Ishikawa (cell line): ENCODE data around the gene ESYT2.

Source experiments
- CEBPB ChIP-seq: IDR thresholded peaks from 2 replicates; pipeline ENCODE4 v1.6.1; 2012
- CREB1 ChIP-seq: IDR thresholded peaks from 2 replicates; pipeline ENCODE4 v1.6.1; 2012; ENCODE audit warnings: low read depth
- EGR1 ChIP-seq: IDR thresholded peaks from 2 replicates; pipeline ENCODE4 v1.6.1; 2012
- EP300 ChIP-seq: IDR thresholded peaks from 2 replicates; pipeline ENCODE4 v1.6.1; 2012; ENCODE audit warnings: borderline replicate concordance
- FOXM1 ChIP-seq: IDR thresholded peaks from 2 replicates; pipeline ENCODE4 v1.6.1; 2012; ENCODE audit warnings: low read depth, borderline replicate concordance
- NFIC ChIP-seq: IDR thresholded peaks from 2 replicates; pipeline ENCODE4 v1.6.1; 2012
- RAD21 ChIP-seq: IDR thresholded peaks from 2 replicates; pipeline ENCODE4 v1.6.1; 2012; ENCODE audit warnings: low read depth
- TAF1 ChIP-seq: IDR thresholded peaks from 2 replicates; pipeline ENCODE4 v1.6.1; 2012; ENCODE audit warnings: low read depth, mild to moderate bottlenecking
- TCF12 ChIP-seq: IDR thresholded peaks from 2 replicates; pipeline ENCODE4 v1.6.1; 2012; ENCODE audit warnings: low read depth
- TEAD4 ChIP-seq: IDR thresholded peaks from 2 replicates; pipeline ENCODE4 v1.6.1; 2012
- YY1 ChIP-seq: IDR thresholded peaks from 2 replicates; pipeline ENCODE4 v1.6.1; 2012; ENCODE audit warnings: low read depth
- ZBTB7A ChIP-seq: IDR thresholded peaks from 2 replicates; pipeline ENCODE4 v1.6.1; 2012; ENCODE audit warnings: low read depth
- TF ChIP-seq, protein P1 (sequence below): IDR thresholded peaks from 2 replicates; pipeline ENCODE4 v1.6.1; 2012
- TF ChIP-seq, protein P2 (sequence below): IDR thresholded peaks from 2 replicates; pipeline ENCODE4 v1.6.1; 2012
- TF ChIP-seq, protein P3 (sequence below): IDR thresholded peaks from 2 replicates; pipeline ENCODE4 v1.6.1; 2012; ENCODE audit warnings: low read depth, mild to moderate bottlenecking

The ESYT2 gene

DNA sequence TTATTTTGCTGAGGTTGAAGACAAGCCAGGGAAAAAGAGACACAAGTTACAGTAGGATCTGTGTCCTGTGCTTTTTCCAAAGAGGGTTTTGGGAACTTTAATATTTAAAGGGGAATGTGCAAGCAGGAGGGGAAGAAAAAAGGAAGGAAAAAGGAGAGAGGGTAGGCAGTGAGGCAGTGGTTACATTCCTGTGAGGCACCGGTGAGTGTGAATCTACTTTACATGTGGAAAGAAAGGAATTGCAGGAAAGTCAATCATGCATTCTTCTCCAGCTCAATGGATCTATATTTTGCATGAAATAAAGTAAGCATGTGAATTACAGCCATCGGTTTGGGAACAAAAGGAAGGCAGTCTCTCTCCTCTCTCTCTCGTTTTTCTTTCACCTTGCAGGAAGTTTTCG lies 14.5 kb upstream of the ESYT2 start:
- no peak for TF ChIP-seq TCF12
- TF ChIP-seq, protein P1, sequence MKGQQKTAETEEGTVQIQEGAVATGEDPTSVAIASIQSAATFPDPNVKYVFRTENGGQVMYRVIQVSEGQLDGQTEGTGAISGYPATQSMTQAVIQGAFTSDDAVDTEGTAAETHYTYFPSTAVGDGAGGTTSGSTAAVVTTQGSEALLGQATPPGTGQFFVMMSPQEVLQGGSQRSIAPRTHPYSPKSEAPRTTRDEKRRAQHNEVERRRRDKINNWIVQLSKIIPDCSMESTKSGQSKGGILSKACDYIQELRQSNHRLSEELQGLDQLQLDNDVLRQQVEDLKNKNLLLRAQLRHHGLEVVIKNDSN, result no peak
- no peak for TF ChIP-seq ZBTB7A
- TF ChIP-seq YY1, result no peak
- no peak for TF ChIP-seq CEBPB
- TF ChIP-seq EP300, result no peak
- TF ChIP-seq, protein P2, sequence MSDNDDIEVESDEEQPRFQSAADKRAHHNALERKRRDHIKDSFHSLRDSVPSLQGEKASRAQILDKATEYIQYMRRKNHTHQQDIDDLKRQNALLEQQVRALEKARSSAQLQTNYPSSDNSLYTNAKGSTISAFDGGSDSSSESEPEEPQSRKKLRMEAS, result no peak
- TF ChIP-seq EGR1, result no peak
- TF ChIP-seq FOXM1, result no peak
- TF ChIP-seq RAD21, result no peak
- TF ChIP-seq, protein P3, sequence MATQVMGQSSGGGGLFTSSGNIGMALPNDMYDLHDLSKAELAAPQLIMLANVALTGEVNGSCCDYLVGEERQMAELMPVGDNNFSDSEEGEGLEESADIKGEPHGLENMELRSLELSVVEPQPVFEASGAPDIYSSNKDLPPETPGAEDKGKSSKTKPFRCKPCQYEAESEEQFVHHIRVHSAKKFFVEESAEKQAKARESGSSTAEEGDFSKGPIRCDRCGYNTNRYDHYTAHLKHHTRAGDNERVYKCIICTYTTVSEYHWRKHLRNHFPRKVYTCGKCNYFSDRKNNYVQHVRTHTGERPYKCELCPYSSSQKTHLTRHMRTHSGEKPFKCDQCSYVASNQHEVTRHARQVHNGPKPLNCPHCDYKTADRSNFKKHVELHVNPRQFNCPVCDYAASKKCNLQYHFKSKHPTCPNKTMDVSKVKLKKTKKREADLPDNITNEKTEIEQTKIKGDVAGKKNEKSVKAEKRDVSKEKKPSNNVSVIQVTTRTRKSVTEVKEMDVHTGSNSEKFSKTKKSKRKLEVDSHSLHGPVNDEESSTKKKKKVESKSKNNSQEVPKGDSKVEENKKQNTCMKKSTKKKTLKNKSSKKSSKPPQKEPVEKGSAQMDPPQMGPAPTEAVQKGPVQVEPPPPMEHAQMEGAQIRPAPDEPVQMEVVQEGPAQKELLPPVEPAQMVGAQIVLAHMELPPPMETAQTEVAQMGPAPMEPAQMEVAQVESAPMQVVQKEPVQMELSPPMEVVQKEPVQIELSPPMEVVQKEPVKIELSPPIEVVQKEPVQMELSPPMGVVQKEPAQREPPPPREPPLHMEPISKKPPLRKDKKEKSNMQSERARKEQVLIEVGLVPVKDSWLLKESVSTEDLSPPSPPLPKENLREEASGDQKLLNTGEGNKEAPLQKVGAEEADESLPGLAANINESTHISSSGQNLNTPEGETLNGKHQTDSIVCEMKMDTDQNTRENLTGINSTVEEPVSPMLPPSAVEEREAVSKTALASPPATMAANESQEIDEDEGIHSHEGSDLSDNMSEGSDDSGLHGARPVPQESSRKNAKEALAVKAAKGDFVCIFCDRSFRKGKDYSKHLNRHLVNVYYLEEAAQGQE, result no peak

DNA sequence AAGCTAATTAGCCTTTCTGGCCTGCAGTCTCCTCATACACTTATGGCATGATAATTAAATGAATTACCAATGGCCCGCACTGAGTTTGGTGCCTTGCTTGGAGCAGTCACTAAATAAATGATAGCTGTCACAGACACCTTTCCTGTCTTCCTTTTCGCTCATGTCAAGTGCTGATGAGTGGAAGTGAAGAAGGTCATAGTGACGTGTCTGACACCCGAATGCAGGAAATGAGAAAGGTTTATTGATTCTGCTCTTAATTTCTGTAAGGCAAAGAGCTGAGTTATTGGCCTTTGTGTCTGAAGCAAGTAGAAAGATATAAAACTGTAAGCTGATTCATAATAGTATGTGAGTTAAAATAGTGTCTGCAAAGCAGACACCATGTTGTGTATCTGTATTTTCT lies 13.2 kb upstream of the ESYT2 start:
- TF ChIP-seq, protein P3, result no peak
- no peak for TF ChIP-seq RAD21
- no peak for TF ChIP-seq YY1
- TF ChIP-seq CREB1, result no peak
- TF ChIP-seq, protein P1, result no peak
- no peak for TF ChIP-seq CEBPB
- no peak for TF ChIP-seq NFIC
- TF ChIP-seq, protein P2, result no peak
- TF ChIP-seq EP300, result no peak

DNA sequence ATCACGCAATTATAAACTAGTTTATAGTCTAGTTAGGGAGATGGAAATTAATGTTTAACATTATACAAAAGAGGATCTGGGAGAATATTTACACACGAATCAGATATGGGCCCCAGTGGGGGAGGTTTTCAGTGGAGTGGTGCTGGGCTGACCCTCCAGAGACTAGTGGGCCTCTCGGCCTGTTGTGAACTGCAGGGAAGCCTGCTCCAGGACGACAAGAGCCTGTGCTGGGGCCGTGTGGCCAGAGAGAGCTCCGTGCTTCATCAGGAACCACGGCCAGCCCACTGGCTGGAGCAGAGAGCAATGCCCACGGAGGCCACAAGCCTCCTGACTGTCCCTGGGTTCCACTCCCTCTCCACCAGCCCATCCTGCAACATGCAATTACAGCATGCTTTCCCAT lies 11.3 kb upstream of the ESYT2 start:
- TF ChIP-seq YY1 (no peak), CREB1 (no peak), TCF12 (no peak), FOXM1 (no peak), EGR1 (no peak), RAD21 (no peak)
- TF ChIP-seq, protein P3, result no peak

DNA sequence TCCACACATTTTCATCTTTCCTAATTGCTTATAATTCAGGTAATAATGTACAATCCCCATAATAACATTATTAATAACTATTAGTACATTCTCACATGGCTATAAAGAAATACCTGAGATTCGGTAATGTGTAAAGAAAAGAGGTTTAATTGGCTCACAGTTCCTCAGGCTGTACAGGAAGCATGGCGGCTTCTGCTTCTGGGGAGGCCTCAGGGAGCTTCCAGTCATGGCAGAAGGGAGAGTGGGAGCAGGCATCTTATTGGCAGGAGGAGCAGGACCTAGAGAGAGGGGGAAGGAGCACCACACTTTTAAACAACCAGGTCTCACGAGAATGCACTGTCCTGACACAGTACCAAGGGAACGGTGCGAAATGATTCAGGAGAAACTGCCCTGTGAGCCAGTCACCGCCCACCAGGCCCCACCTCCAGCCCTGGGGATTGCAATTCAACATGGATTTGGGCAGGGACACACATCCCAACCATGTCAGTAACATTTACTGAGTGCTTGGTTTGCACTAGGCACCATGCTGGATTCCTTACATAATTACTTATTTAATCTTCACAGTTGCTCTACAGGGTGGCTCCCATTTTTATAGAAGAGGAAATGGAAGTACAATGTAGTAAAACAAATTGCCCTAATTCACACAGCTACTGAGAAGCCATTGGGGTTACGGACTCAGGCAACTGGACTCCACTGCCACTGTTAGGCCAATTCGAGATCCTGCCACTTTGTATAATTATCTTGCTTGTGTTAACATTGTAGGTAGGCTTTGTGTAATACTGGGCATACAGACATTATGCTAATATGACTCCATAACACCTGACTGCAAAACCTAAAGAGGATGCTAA lies 8.7 kb upstream of the ESYT2 start:
- no peak for TF ChIP-seq YY1
- no peak for TF ChIP-seq RAD21
- no peak for TF ChIP-seq CEBPB
- TF ChIP-seq TEAD4, result no peak
- TF ChIP-seq, protein P1, result no peak
- TF ChIP-seq EP300, result no peak

DNA sequence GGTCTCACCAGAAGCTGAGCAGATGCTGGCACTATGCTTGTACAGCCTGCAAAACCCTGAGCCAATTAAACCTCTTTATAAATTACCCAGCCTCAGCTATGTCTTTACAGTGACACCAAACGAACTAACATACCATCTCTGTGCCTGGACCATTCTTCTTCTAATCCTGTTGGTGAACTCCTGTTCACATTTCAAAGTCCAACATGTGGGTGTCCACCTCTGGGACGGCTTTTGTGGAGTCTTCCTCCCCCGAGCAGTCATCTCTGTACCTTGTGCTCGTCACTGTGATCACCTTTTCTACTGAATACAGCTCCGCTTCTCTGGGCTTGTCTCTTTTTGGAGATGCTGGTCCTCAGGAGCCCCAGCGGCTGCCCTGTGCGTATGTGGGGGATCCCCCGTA lies 7.4 kb upstream of the ESYT2 start:
- no peak for TF ChIP-seq CREB1
- no peak for TF ChIP-seq RAD21
- TF ChIP-seq ZBTB7A, result no peak
- no peak for TF ChIP-seq EP300
- TF ChIP-seq TCF12, result no peak
- no peak for TF ChIP-seq EGR1
- no peak for TF ChIP-seq NFIC
- TF ChIP-seq, protein P1, result no peak
- TF ChIP-seq, protein P3, result no peak
- TF ChIP-seq CEBPB, result no peak
- no peak for TF ChIP-seq FOXM1
- no peak for TF ChIP-seq YY1
- TF ChIP-seq, protein P2, result no peak
- TF ChIP-seq TEAD4, result no peak
- TF ChIP-seq TAF1, result no peak
